Ammon's horn (tissue), 1 donor: ENCODE measurements around the gene GPR183.
"Not testable (repeated sequence)": the region's sequence is repeated elsewhere in the genome, so short reads cannot be mapped to it uniquely, and the experiment has no call there.

Experiments
- DNase-seq: peaks from one replicate; pipeline ENCODE4 v3.0.0-alpha.2; 2016; ENCODE audit warnings: low spot score

Gene GPR183

DNA sequence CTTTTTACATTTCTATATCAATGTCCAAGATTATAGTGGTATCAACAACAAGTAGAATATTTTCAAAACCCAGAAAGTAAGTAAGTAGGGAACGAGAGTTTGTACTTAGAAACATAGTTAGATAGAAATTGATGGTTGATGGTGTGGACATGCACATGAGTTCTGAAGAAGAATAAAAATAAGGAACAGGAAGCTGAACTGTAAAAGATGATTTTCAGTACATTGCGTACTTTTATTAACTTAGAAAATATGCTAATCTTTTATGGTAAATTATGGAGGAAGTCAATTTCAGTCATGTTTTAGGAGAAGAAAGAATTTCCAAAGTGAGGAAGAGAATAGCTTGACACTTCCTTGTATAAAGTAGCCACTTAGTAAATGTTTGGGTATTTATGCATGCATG lies 36.7 kb downstream of the GPR183 start:
- no peak for DNase-seq

DNA sequence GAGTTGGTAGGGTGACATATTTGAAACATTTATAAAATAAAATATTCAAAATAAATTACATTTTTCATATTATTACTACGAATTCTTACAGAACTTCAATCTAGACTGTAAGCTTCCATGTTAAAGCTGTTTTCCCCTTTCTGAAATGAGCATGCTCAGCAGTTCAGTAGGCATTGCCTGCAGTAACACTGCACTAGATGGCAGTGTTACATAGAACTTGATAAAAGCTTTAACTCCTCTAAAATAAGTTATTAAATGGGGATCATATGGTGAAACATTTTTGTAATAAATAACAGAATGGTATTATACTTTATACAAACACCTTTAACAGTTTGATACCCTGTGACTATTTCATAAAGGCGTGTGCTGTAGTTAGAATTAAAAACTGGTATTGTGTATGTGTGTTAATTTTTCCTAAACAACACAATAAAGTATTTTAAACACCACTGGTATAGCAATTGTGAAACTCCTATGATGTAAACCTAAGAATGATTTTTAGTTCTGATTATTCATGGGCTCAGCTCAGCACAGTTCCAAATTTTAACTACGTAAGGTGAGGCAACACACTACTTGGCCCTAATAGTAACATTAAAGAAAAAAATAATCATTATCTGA lies 37.5 kb downstream of the GPR183 start:
- peak; percentile 79 for DNase-seq

DNA sequence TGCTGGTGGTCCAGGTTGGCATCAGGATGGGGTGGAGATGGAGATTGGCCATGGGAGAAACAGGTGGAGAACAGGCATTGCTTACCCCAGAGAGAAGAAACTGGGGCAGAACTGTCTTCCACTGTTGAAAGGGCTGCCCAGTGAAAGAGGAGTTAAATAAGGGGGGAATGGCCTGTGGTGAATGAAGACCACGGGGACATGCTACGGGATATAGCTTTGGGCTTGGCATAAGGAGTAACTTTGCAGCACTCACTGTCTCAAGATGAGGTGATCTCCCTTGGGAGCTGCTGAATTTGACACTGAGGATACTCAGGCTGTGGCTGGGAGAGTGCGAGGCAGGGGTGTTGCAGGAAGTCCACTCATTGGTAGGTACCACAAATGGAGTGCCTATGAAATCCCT lies 38.4 kb downstream of the GPR183 start:
- DNase-seq: no peak

DNA sequence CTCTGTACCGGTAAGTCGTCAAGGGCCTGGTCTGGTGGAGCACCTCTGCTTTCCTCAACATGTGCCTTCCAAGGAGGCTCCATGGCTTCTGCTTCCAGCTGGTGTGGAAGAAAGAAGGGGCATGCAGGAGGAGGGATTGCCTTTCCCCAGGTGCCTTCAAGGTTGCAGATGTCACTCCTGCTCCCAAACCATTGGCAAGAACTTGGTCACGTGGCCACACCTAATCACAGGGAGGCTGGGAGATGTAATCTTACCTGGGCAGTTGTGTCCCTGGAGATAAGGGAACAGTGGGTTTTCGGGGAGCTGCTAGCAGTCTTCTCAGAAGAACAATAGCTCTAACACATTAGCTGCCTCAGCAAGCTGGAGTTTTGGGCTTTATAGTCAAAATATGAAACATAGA lies 39.3 kb downstream of the GPR183 start:
- DNase-seq: no peak

DNA sequence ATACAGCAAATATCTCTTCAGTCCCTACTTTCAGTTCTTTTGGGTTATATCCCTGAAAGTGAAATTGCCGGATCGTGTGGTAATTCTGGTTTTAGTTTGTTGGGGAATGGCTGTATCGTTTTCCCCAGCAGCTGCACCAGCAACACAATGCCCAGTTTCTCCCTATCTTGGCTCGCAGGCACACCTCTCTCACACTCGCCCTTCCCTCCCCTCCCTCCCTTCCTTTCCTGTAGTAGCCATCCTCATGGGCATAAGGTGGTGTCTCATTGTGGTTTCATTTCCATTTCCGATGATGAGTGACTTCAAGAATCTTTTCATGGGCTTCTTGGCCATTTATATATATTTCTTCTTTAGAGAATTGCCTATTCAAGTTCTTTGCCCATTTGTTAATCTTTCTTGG lies 40.4 kb downstream of the GPR183 start:
- no peak for DNase-seq

DNA sequence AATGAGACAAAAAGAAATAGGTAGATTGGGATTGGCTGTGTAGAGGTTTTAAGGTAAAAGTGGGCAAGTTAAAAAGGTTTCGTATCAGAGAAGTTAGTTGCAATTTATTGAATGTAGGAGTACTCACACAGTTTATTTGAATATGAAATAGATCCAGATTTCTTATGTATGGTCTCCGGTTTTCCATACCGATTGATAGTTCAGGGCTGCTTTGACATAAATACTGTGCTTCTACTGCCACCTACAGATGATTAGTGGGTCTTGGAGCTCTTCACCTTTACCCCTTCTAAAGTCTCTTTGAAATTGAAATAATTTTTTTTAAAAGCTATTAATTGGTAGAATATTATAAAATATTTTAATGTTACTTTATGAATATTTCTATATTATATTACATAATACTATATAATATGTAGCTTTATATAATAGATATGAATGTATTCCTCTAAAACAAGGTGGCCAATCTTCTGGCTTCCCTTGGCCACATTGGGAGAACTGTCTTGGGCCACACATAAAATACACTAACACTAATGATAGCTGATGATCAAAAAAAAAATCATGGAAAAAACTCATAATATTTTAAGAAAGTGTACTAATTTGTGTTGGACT lies 41.3 kb downstream of the GPR183 start:
- peak; percentile 64 for DNase-seq

DNA sequence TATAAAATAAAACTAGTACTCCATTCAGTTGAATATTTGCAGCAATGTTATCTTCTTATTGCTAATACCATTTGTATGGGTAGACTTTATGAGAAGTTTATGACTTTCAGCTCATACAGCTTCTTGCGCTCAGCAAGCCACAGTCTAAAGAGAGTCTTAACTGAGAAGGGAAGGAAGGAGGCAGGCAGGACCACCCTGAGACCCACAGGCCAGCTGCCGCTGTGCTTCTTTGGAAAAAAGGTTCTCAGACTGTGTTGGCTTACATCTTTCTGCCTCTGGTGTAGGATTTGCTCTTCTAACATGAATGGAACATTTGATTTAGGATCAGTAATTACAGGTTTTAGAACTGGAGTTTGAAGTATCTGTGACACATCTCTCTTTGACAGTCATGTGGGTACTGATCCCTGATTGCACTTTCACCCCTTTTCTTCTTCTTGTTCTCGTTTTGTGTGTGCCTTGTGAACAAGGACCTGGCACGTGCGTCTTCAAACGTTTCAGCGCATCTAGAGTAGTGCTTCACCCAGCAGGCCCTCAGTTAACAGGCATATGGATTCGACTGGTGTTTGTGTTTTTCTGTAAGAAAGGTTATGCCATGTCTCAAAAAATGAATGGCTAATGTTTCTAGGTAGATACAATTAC lies 41.9 kb downstream of the GPR183 start:
- no peak for DNase-seq

DNA sequence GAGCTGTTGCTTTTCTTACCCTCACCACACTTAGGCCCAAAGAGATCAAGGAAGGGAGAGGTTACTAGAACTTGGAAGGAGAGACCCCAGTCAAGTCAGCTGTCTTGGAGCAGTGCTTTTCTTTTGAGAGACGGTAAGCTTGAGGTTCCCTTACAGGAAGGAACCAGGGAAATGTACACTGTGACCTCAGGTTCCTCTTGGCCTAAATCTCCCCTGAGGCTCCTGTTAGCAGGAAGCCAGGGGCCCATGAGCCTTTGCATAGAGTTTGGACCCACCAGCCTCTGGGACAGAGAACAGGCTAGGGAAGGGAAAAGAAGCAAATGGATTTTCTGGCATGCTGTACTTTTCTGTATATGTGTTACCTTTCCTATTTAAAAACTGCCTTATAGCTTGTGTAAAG lies 43.1 kb downstream of the GPR183 start:
- DNase-seq: no peak

DNA sequence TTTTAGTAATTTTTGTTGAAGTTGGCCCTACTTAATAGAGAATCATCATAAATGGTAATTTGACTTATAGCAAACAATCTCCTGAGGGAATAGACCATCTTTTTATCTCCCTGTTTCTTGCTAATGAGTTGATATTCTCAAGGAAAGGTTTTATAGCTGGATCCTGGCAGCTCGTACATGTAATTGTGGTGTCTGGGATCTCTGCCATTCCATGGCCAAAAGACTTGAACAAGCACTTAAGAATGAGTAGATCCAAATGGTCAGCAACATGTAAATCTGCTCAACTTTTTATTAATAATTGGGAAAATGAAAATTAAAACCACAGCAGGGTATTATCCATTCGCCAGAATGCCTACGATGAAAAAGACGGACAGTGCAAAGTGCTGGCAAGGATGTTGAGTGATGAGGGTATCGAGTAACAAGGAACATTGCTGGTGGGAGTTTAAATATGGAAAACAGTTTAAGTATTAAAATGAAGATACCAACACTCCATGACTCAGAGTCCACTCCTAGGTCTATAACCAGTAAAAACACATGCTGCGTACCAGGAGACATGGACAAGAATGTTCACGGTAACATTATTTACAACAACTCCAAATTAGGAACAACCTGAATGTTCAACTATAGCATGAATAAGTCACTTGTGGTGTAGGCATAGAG lies 43.9 kb downstream of the GPR183 start:
- DNase-seq: no peak

DNA sequence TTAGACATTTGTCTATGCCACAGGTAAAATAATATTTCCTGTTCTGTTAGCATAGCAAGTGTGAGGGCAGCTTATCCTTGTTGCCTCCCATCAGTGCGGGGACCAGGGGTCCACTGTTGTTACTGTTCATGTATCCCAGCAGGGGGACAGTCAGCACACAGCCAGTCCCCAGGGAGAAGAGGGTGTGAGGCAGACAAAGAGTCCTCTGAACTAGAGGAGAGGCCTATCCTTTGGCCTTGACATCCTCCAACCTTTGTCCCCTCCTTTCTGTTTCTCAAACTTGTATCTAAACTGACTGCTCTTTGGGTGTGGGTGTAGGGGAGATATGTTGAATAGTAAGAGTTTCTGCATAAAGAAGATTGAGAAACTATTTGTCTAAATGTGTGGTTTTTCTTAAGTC lies 46.1 kb downstream of the GPR183 start:
- DNase-seq: no peak

DNA sequence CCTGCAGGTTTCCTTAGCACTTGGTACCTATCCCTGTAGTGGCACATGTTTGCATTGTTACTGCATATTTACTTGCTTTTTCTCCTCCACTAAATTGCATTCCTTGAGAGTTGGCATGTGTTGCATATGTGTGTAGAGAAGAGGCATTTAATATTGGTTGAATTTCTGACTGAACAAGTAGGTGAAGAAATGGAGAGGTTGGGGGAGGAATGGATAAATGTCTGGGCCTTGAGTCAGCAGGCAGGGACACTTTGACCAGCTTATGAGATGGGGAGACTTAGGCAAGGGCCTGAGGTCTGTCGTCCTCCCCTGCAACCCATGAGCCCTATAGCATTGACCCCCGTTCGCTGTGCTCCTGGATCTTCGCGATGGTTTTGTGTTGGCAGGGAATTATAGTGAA lies 47.0 kb downstream of the GPR183 start:
- DNase-seq: no peak

DNA sequence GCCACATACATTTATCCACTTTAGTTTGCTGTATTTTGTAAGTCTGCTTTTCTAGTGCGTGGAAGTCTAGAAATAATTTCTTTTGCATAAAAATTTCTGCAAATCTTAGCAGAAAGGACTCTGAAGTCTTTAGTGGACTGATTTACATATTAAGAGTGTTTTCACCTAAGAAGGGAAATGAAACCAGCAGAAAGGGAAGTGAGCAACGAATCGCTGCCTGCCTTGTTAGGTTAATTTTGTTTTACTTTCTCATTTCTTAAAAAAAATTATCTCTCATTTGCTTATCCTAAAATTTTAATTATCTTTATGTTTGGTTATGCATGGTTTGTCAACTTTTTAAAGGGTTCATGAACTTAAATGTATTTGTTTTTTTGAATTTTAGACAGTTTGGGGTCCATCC lies 48.3 kb downstream of the GPR183 start:
- no peak for DNase-seq

DNA sequence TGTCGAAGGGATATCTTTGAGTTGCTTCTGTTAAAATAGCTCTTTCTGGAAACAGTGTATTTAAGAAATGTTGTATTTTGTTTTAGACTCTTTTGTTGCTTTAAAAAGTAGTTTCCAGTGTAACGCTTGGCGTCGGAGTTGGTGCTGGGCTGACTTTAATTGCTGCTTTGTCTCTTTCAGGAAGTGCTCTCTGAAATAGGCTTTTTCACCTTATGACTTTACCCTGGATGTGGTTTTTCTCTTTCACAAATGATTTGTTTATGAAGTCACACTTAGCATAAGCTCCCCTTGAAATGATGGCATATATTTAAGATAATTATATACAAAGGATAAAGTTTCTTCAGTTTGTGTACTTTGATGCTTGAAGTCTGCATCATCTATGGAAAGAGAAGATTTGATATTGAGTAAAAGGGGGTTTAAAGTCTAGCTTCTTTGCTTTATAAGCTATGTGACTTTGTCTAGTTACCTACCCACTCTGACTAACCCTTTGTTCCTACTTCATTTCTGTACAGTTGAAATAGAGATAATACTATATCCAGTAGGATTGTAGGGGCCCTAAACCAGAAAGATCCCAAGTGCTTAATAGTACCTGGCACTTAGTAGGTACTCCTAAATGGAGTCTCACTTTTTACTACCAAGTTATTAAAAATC lies 48.9 kb downstream of the GPR183 start, which contains the start of gene GPR18:
Gene GPR18, minus strand, starts transcription at position 170 of the 651 bp plus-strand sequence. CDS start 2,507 bp downstream, outside the sequence.
- no peak for DNase-seq

DNA sequence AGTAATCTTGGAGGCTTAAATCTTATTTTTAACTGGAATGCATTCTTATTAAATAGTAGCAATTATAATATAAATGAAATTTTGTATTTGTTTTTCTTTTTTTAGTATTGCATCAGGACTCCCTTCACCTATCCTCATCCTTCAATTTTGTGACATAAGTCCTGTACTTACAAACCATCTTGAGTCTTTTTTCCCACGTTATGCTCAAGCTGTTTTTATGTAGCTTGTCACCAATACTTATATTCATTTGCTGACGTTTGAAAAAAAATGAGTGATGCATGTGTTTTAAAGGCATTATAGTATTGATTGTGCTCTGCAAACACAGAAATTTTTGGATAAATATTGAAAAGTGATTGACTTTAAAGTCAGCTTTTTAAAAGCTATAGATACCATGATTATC lies 49.9 kb downstream of the GPR183 start:
- no peak for DNase-seq

DNA sequence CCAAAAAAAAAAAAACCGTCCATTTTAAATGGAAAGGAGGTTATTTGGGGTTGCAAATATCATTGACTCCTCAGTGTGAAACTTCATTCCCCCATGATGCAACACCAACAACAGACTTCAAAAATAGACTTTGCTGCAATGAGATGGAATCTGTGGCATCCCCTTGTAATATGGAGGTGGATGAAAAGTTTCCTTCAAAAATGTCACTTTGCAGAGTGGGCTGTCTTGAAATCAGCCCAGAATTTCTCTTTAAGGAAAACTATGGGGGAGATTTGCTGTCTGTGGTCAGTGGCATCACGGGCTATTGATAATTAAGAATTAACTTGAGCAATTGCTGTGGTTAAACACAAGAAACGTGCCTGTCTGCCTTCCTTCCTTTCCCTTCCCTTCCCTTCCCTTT lies 50.5 kb downstream of the GPR183 start:
- no peak for DNase-seq

DNA sequence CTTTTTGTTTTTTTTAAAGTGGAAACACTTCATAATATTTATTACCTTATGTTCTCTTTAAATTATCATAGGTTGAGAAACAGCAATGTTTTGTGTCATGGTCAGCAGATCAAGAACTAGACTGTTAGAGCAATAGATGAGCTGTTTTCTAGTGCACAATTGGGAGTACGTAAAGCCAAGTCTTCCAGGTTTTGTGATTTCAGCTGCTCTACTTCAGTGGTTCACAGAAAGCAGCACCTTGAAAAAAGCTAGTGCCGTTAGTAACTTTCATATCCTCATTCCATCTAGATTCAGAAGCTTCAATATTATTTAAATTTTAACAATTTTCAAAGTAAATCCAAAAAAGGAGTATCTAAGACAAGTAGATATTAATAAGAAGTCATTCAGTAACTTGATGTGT lies 50.9 kb downstream of the GPR183 start:
- DNase-seq: no peak

DNA sequence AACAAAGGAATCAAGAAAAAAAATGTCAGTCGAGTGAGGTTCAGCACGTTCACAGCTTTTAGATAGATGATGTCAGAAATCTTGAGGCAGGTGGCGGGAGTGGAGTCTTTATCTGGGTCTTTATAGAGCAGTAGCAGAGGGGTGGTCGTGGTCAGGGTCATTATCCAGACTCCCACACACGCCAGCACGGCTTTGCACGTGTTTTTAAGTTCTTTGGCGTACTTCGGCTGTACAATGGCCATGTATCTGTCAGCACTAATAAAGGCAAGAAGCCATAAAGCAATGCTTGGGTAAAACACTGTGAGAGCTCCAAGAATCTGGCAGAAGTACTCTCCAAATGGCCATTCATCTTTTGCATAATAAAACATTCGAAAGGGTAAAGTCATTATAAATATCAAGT lies 51.9 kb downstream of the GPR183 start:
- DNase-seq: no peak

DNA sequence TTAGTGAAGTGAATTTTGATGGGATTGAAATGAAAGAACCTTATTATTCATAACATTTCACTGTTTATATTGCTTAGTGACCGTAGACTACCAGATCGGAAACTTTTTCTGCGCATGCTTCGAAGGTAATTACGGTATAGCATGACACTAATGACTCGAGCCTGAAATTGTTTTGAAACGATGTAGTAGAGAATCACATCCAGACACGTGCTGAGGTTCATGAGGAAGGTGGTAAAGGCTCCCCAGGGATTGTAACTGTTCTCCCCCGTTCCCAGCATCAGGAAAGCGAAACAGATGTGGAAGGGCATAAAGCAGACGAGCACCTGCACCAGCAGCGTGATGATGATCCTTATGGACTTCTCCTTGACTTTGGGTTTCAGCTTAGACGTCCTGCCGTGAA lies 52.4 kb downstream of the GPR183 start:
- DNase-seq: no peak

DNA sequence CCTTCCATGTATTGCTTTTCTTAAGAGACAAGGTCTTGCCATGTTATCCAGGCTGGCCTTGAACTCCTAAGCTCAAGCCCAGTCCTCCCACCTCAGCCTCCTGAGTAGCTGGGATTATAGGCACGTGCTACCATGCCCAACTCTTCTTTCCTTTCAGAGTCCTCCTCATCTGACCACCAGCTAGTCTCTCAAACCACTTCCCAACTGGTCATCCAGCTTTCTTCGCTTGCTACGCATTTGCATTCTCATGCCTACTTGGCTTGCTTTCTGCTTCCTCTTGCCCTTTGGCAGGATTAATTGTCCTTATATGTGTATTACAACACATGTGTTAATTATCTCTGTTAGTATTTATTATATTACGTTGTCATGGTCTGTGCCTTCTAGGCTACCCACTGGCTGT lies 55.3 kb downstream of the GPR183 start:
- DNase-seq: no peak

DNA sequence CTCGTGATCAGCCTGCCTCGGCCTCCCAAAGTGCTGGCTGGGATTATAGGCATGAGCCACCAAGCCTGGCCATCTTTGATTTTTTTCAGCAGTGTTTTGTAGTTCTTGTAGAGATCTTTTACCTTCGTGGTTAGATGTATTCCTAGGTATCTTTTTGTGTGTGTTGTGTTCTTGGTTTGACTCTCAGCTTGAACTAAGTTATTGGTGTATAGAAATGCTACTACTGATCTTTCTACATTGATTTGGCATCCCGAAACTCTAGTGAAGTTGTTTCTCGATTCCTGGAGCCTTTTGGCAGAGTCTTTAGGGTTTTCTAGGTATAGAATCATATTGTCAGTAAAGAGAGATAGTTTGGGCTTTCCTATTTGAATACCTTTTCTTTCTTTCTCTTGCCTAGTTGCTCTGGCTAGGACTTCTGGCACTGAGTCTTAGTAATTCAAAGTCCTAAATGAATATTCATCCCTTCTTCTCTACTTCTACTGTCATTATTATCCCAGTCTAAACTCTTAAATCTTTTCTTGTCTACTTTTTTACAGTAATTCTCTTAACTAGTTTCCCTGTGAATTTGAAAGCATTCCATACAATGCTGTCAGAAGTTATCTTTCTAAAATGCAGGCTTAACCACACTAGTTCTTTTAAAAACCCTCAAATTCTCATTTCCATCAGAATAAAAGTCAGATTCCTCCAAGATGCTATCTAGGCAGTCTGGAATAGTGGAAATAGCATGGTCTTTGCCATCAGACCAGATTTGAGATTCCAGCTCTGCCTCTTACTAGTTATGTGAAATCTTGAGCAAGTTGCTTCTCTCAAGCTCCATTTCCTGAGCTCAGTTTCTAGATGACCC lies 56.0 kb downstream of the GPR183 start:
- no peak for DNase-seq

DNA sequence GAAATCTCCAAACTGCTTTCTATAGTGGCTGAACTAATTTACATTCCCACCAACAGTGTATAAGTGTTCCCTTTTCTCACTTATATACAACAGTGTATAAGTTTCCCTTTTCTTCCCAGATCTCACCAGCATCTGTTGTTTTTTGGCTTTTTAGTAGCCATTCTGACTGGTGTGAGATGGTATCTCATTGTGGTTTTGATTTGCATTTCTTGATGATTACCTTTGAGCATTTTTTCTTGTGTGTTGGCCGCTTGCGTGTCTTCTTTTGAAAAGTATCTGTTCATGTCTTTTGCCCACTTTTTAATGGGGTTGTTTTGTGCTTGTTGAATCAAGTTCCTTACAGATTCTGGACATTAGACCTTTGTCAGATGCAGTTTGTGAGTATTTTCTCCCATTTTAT lies 57.6 kb downstream of the GPR183 start:
- not testable (repeated sequence) for DNase-seq

DNA sequence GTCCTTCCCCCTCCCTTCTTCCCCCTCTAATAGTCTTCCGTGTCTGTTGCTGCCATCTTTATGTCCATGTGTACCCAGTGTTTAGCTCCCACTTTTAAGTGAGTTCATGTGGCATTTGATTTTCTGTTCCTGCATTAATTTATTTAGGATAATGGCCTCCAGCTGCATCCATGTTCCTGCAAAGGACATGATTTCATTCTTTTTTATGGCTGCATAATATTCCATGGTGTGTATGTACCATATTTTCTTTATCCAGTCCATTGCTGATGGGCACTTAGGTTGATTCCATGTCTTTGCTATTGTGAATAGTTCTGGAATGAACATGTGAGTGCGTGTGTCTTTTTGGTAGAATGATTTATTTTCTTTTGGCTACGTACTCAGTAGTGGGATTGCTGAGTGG lies 58.0 kb downstream of the GPR183 start:
- not testable (repeated sequence) for DNase-seq
